Caco-2 (cell line): ENCODE measurements around the gene DPF1. TPM values are rescaled to one million over a fixed set of nuclear protein-coding genes. Genes with fewer than 3 reads are reported as not detected.

Source experiments
- Bru-seq: library from RNA; stranded (reverse); fragments of 400-500 nt; gene quantifications from one replicate; lab custom pipeline; 2021; lab: Mats Ljungman, UMichigan
- BruChase-seq, 2 experiments: library from RNA; stranded (reverse); fragments of 400-500 nt; gene quantifications; one replicate each; lab custom pipeline; 2021; lab: Mats Ljungman, UMichigan
- BruUV-seq: library from RNA; stranded (reverse); fragments of 400-500 nt; replicated peaks from 2 replicates; lab custom pipeline; 2021; lab: Mats Ljungman, UMichigan
- CTCF ChIA-PET: fragments of 300-600 bp; sonication (Branson Sonifier 250); formaldehyde crosslinking; loops from one replicate; lab custom pipeline; 2022; ENCODE audit warnings: antibody characterized with exemption; lab: Charles Lee
- POLR2A ChIA-PET: fragments of 300-600 bp; sonication (Branson Sonifier 250); formaldehyde crosslinking; loops from one replicate; lab custom pipeline; 2022; ENCODE audit warnings: antibody characterized with exemption; lab: Charles Lee
- DNase-seq, 2 experiments: peaks; one replicate each; pipeline versions ENCODE4 v3.0.0 to v3.0.0-alpha.2; 2020 to 2022
- H3K27me3 ChIP-seq: replicated peaks from 2 replicates; pipeline ENCODE4 v1.6.0; 2011; ENCODE audit warnings: low read length; ENCODE audit not compliant: control insufficient read depth, insufficient read depth
- H3K36me3 ChIP-seq: 2 replicates; pipeline ENCODE4 v1.5.1; 2011; ENCODE audit warnings: low read length; ENCODE audit not compliant: control insufficient read depth, insufficient read depth
- H3K4me1 ChIP-seq: fragments of 250-450 bp; sonication (Bioruptor Pico); 2 replicates; pipeline ENCODE4 v1.5.1; 2020; ENCODE audit warnings: mild to moderate bottlenecking
- H3K4me3 ChIP-seq: 2 replicates; pipeline ENCODE4 v1.5.1; 2011; ENCODE audit warnings: low read depth, mild to moderate bottlenecking, control low read depth, low read length
- H3K9me3 ChIP-seq: fragments of 250-450 bp; sonication (Bioruptor Pico); 2 replicates; pipeline ENCODE4 v1.5.1; 2020; ENCODE audit warnings: mild to moderate bottlenecking, moderate library complexity
- H3K27ac Mint-ChIP-seq: one replicate; pipeline ENCODE4 v1.8.0; 2022; ENCODE audit warnings: mixed read lengths; ENCODE audit not compliant: unreplicated experiment
- H3K27me3 Mint-ChIP-seq: one replicate; pipeline ENCODE4 v1.8.0; 2022; ENCODE audit warnings: mixed read lengths; ENCODE audit not compliant: insufficient read depth, unreplicated experiment
- H3K36me3 Mint-ChIP-seq: one replicate; pipeline ENCODE4 v1.8.0; 2022; ENCODE audit warnings: mild to moderate bottlenecking, mixed read lengths; ENCODE audit not compliant: insufficient read depth, unreplicated experiment
- H3K4me1 Mint-ChIP-seq: one replicate; pipeline ENCODE4 v1.8.0; 2022; ENCODE audit warnings: low read depth, mixed read lengths; ENCODE audit not compliant: unreplicated experiment
- H3K4me3 Mint-ChIP-seq: one replicate; pipeline ENCODE4 v1.8.0; 2022; ENCODE audit warnings: mild to moderate bottlenecking, moderate library complexity, mixed read lengths; ENCODE audit not compliant: unreplicated experiment
- H3K9me3 Mint-ChIP-seq: one replicate; pipeline ENCODE4 v1.8.0; 2022; ENCODE audit warnings: mixed read lengths; ENCODE audit not compliant: unreplicated experiment
- intact Hi-C: fragments of 100-400 bp; cut with micrococcal nuclease; formaldehyde crosslinking; loops from one replicate; pipeline ENCODE4 v1.10.0; 2022; ENCODE audit not compliant: unreplicated experiment
- long read RNA-seq: library from polyadenylated mRNA; stranded (forward); transcript quantifications from one replicate; pipeline ENCODE4 v2.0.0, GENCODE V29; 2022
- total RNA-seq: library from RNA; stranded (reverse); gene quantifications from 2 replicates; pipeline ENCODE4 v1.2.3, GENCODE V29; 2022
- TF ChIP-seq, protein P1 (sequence below), 2 experiments: fragments of 200-600 bp in 1 of 2; IDR thresholded peaks; 1 replicate in 1 of 2; 2 replicates in 1 of 2; pipeline versions ENCODE4 v1.5.1 to v1.8.0; 2011 to 2022; ENCODE audit warnings: antibody characterized with exemption in 1 of 2, control low read depth in 1 of 2, inconsistent platforms in 1 of 2, low read depth in 1 of 2, low read length in 1 of 2, mild to moderate bottlenecking in 1 of 2, moderate library complexity in 1 of 2; ENCODE audit not compliant: insufficient read depth in 1 of 2, severe bottlenecking in 1 of 2, unreplicated experiment in 1 of 2

Gene DPF1
- 3.6 and 5.0 TPM in 2 replicates for total RNA-seq
- Bru-seq, nascent RNA: percentile 25 among the genes with signal in this experiment
- BruChase-seq, experiment 1, labeled RNA remaining after a 2-hour chase: percentile 38 among the genes with signal in this experiment
- percentile 38 among the genes with signal in this experiment for BruChase-seq, experiment 2, labeled RNA remaining after a 6-hour chase
- long read RNA-seq, partial matches to known transcripts: 0 of 12 reads
- long read RNA-seq, other reads (novel, unspliced or antisense): 11 of 12 reads

DNA sequence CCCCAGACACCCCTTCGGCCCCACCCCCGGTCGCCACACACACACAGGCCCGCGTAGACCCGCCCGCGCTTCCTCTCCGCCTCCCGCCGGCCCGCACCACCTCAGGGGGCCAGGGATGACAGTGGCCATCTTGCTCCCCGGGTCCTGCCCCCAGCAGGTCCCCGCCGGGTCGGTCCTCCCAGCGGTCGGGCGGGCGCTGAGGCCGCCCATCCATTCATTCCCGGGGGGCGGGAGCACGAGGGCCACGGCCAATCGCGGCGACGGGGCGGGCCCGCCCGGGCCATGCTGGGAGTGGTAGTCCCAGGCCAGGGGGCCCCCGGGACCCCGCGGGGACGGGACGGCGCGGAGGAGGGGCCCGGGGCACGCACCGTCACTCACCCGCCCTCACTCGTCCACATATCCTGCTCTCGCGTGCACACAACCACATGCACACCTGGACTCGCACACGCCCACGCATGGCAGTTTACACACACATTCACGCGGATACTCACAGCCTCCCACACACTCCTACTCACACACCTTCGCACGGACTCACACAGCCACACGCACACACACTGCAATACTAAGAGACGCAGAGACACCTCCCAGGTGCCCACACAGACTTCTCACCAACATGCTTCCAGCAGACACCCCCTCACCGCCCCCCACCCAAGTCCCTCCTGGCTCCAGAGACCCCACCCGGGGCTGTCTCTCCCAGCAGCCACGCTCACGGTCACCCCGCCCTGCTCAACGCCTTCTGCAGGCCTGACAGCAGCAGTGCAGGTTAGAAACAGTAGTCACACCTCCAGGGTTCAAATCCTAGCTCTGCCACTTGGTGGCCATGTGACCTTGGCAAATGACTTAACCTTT is at the start of gene DPF1:
TSS of gene DPF1 (minus strand) at position 209 of the 849 bp plus-strand sequence. CDS start at position 129, 80 bp downstream.
- H3K27me3 Mint-ChIP-seq: peaks cover 5% of the 10 kb centered on the region
- ChIA-PET CTCF (interaction anchor here (0.6 to 1.4 kb wide), 5 partner anchors 22 to 625 kb away, joined by 3 to 5 read pairs (median 4); partner anchors contain the start of gene PSMD8), POLR2A (interaction anchor here (0.7 kb wide), 1 partner anchor 171 kb away, joined by 7 read pairs; no protein-coding TSS in a partner anchor)
- BruUV-seq: no TSS peak
- peaks cover 18% of the 10 kb centered on the region for H3K36me3 Mint-ChIP-seq
- peak within 1 kb of the TSS; percentile 29 for H3K27ac Mint-ChIP-seq
- H3K9me3 Mint-ChIP-seq: no peaks in the 10 kb centered on the region
- H3K4me1 Mint-ChIP-seq: peaks cover 8% of the 10 kb centered on the region
- no peaks in the 10 kb centered on the region for H3K27me3 ChIP-seq
- intact Hi-C loops: loop anchor here (1.0 to 10.0 kb wide), 2 partner anchors 79 to 326 kb away; no protein-coding TSS in a partner anchor
- peak within 1 kb of the TSS; percentile 47 for H3K4me3 ChIP-seq
- peaks cover 9% of the 10 kb centered on the region; the same call in 1 of the 2 replicates for H3K4me1 ChIP-seq
- peak; percentile 93 to 97 for DNase-seq
- TF ChIP-seq, protein P1, sequence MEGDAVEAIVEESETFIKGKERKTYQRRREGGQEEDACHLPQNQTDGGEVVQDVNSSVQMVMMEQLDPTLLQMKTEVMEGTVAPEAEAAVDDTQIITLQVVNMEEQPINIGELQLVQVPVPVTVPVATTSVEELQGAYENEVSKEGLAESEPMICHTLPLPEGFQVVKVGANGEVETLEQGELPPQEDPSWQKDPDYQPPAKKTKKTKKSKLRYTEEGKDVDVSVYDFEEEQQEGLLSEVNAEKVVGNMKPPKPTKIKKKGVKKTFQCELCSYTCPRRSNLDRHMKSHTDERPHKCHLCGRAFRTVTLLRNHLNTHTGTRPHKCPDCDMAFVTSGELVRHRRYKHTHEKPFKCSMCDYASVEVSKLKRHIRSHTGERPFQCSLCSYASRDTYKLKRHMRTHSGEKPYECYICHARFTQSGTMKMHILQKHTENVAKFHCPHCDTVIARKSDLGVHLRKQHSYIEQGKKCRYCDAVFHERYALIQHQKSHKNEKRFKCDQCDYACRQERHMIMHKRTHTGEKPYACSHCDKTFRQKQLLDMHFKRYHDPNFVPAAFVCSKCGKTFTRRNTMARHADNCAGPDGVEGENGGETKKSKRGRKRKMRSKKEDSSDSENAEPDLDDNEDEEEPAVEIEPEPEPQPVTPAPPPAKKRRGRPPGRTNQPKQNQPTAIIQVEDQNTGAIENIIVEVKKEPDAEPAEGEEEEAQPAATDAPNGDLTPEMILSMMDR (IDR thresholded peaks at IDR 0.05; ENCODE audit: insufficient read depth in 1 of 2, low read depth in 1 of 2, low read length in 1 of 2, severe bottlenecking in 1 of 2, unreplicated experiment in 1 of 2): peak; percentile 37 to 54
- no peaks in the 10 kb centered on the region for H3K36me3 ChIP-seq
- no peaks in the 10 kb centered on the region for H3K9me3 ChIP-seq
- H3K4me3 Mint-ChIP-seq: peak within 1 kb of the TSS; percentile 78

DNA sequence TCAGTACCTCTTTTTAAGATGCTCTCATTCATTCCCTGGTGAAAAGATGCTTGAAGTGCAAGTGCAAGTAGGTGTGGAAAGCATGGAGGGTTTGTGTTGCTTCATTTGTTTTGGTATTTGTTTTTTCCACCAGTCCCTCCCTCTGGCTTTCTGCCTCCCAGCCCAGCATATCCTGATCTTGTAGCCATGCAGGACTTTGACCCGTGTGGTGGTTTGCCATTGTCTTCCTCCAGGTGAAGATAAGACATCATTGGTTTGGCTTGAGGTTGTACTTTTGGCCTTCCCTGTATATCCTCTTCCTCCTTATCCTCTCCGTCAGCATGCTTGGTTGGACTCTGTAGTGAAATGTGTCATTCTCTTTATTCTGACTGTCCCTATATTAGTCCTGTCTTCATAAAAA is 49.5 kb upstream of the DPF1 start:
- intact Hi-C loops: loop anchor here (1.0 kb wide), 1 partner anchor 9 kb away; the partner anchor contains the start of gene SPINT2
- peaks cover 70% of the 10 kb centered on the region for H3K4me1 ChIP-seq
- peaks cover 91% of the 10 kb centered on the region for H3K36me3 Mint-ChIP-seq
- BruUV-seq: no TSS peak
- no peaks in the 10 kb centered on the region for H3K9me3 Mint-ChIP-seq
- H3K27ac Mint-ChIP-seq: peak overlapping the region; percentile 70
- POLR2A ChIA-PET: interaction anchor here (1.8 kb wide), 1 partner anchor 8 kb away, joined by 9 read pairs; no protein-coding TSS in a partner anchor
- H3K27me3 Mint-ChIP-seq: no peaks in the 10 kb centered on the region
- H3K4me3 Mint-ChIP-seq: peak overlapping the region; percentile 34
- no peaks in the 10 kb centered on the region for H3K27me3 ChIP-seq
- peaks cover 54% of the 10 kb centered on the region for H3K4me1 Mint-ChIP-seq
- H3K9me3 ChIP-seq: no peaks in the 10 kb centered on the region
- TF ChIP-seq, protein P1 (IDR thresholded peaks at IDR 0.05; ENCODE audit: insufficient read depth in 1 of 2, low read depth in 1 of 2, low read length in 1 of 2, severe bottlenecking in 1 of 2, unreplicated experiment in 1 of 2): no peak
- no peak overlapping the region for H3K4me3 ChIP-seq
- peak; percentile 77 to 84 for DNase-seq
- CTCF ChIA-PET: no interaction called here
- no peaks in the 10 kb centered on the region for H3K36me3 ChIP-seq
